Nephron (organoid): ENCODE data around the gene SERPINA10.

Source experiments
- H3K27ac Mint-ChIP-seq, 3 experiments: 2 replicates each; pipeline ENCODE4 v1.8.0; 2020; ENCODE audit warnings: mixed read lengths in 3 of 3, mild to moderate bottlenecking in 2 of 3, moderate library complexity in 1 of 3
- H3K27me3 Mint-ChIP-seq: 2 replicates; pipeline ENCODE4 v1.8.0; 2021; ENCODE audit warnings: low read depth, mild to moderate bottlenecking, moderate library complexity, mixed read lengths
- H3K36me3 Mint-ChIP-seq: 2 replicates; pipeline ENCODE4 v1.8.0; 2020; ENCODE audit warnings: low read depth, mixed read lengths
- H3K4me1 Mint-ChIP-seq: 2 replicates; pipeline ENCODE4 v1.8.0; 2020; ENCODE audit warnings: mixed read lengths
- H3K4me3 Mint-ChIP-seq, 3 experiments: 2 replicates each; pipeline ENCODE4 v1.8.0; 2020; ENCODE audit warnings: mild to moderate bottlenecking in 3 of 3, mixed read lengths in 3 of 3, moderate library complexity in 2 of 3
- H3K9me3 Mint-ChIP-seq: 2 replicates; pipeline ENCODE4 v1.8.0; 2020; ENCODE audit warnings: mixed read lengths
- CTCF ChIP-seq, 3 experiments: fragments of 200-600 bp; sonication (generic); IDR thresholded peaks; one replicate each; pipeline ENCODE4 v1.5.0; 2021; ENCODE audit warnings: antibody characterized with exemption in 3 of 3; ENCODE audit not compliant: unreplicated experiment in 3 of 3

The SERPINA10 gene

GRCh38 chr14:94293578-94293924 lies 483 bp upstream of the SERPINA10 start:
- H3K27ac Mint-ChIP-seq = no peak overlapping the region

GRCh38 chr14:94292526-94292871 lies 569 bp downstream of the SERPINA10 start:
- H3K36me3 Mint-ChIP-seq = no peaks in the 10 kb centered on the region

More at GRCh38 chr14:94293578-94293924, 483 bp upstream of the SERPINA10 start:
- Mint-ChIP-seq H3K4me1 (no peaks in the 10 kb centered on the region), H3K36me3 (no peaks in the 10 kb centered on the region), H3K27me3 (peaks cover 3% of the 10 kb centered on the region), H3K9me3 (no peaks in the 10 kb centered on the region), H3K4me3 (no peak overlapping the region)
- TF ChIP-seq CTCF (IDR thresholded peaks at IDR 0.05; ENCODE audit: unreplicated experiment in 3 of 3) = no peak

GRCh38 chr14:94291906-94292525 lies 1.1 kb downstream of the SERPINA10 start:
- no peaks in the 10 kb centered on the region for H3K36me3 Mint-ChIP-seq
- peaks cover 3% of the 10 kb centered on the region for H3K27me3 Mint-ChIP-seq
- no peak overlapping the region for H3K4me3 Mint-ChIP-seq
- H3K9me3 Mint-ChIP-seq = no peaks in the 10 kb centered on the region
- no peak overlapping the region for H3K27ac Mint-ChIP-seq
- no peaks in the 10 kb centered on the region for H3K4me1 Mint-ChIP-seq
- no peak for TF ChIP-seq CTCF (IDR thresholded peaks at IDR 0.05; ENCODE audit: unreplicated experiment in 3 of 3)

More at GRCh38 chr14:94292526-94292871, 569 bp downstream of the SERPINA10 start:
- no peaks in the 10 kb centered on the region for H3K9me3 Mint-ChIP-seq
- no peak overlapping the region for H3K27ac Mint-ChIP-seq
- H3K4me3 Mint-ChIP-seq = no peak overlapping the region
- H3K27me3 Mint-ChIP-seq = peaks cover 3% of the 10 kb centered on the region
- TF ChIP-seq CTCF (IDR thresholded peaks at IDR 0.05; ENCODE audit: unreplicated experiment in 3 of 3) = no peak
- no peaks in the 10 kb centered on the region for H3K4me1 Mint-ChIP-seq

- H3K27ac Mint-ChIP-seq = no peak overlapping the region
- H3K36me3 Mint-ChIP-seq = no peaks in the 10 kb centered on the region
- H3K4me3 Mint-ChIP-seq = no peak overlapping the region
- no peaks in the 10 kb centered on the region for H3K9me3 Mint-ChIP-seq
- no peaks in the 10 kb centered on the region for H3K4me1 Mint-ChIP-seq
- H3K27me3 Mint-ChIP-seq = peaks cover 3% of the 10 kb centered on the region
- no peak for TF ChIP-seq CTCF (IDR thresholded peaks at IDR 0.05; ENCODE audit: unreplicated experiment in 3 of 3)
Measured at GRCh38 chr14:94291159-94291905, 1.7 kb downstream of the SERPINA10 start.

GRCh38 chr14:94290197-94290596 lies 2.9 kb downstream of the SERPINA10 start:
- peaks cover 3% of the 10 kb centered on the region for H3K27me3 Mint-ChIP-seq
- no peak overlapping the region for H3K27ac Mint-ChIP-seq
- TF ChIP-seq CTCF (IDR thresholded peaks at IDR 0.05; ENCODE audit: unreplicated experiment in 3 of 3) = no peak
- H3K4me1 Mint-ChIP-seq = no peaks in the 10 kb centered on the region
- no peaks in the 10 kb centered on the region for H3K36me3 Mint-ChIP-seq
- no peak overlapping the region for H3K4me3 Mint-ChIP-seq
- no peaks in the 10 kb centered on the region for H3K9me3 Mint-ChIP-seq
